HG03097 (cell line): ENCODE data around the gene MRPS18A.
"Not testable (repeated sequence)": the region's sequence is repeated elsewhere in the genome, so short reads cannot be mapped to it uniquely, and the experiment has no call there.

Experiments used
- ATAC-seq: cut with Tn5 transposase; IDR thresholded peaks from one replicate; pipeline ENCODE4 v1.9.1; 2021; ENCODE audit not compliant: unreplicated experiment, low FRiP score

Gene MRPS18A

DNA sequence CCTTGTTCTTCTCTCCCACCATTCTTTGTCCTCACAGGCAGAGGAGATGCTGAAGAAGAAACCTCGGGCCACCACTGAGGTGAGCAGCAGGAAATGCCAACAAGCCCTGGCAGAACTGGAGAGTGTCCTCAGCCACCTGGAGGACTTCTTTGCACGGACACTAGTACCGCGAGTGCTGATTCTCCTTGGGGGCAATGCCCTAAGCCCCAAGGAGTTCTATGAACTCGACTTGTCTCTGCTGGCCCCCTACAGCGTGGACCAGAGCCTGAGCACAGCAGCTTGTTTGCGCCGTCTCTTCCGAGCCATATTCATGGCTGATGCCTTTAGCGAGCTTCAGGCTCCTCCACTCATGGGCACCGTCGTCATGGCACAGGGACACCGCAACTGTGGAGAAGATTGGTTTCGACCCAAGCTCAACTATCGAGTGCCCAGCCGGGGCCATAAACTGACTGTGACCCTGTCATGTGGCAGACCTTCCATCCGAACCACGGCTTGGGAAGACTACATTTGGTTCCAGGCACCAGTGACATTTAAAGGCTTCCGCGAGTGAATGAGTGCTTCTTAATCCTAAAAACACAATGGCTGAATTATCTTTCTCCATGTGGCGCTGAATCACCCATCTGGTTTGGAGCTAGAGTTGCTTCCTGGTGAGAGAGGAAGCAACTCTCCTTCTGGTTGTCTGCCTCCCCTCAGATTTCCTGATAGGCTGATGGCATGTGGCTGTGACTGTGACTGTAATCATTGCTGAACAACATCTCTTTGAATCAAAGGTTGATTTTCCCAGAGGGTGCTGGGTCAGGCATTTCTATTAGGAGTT is 47.4 kb downstream of the MRPS18A start:
- no peak for ATAC-seq

DNA sequence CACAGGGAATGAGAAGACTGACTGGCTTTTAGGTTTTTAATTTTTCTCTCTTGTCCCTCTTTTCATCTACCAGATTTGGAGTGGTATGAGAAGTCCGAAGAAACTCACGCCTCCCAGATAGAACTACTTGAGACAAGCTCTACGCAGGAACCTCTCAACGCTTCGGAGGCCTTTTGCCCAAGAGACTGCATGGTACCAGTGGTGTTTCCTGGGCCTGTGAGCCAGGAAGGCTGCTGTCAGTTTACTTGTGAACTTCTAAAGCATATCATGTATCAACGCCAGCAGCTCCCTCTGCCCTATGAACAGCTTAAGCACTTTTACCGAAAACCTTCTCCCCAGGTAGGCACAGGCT is 51.3 kb downstream of the MRPS18A start:
- peak; percentile 11 for ATAC-seq

- ATAC-seq: peak; percentile 65
These were observed 51.9 kb downstream of the MRPS18A start, which contains the start of gene MAD2L1BP for GRCh38 chr6:43635387-43636307. Gene MAD2L1BP (plus strand): TSS chr6:43635840. CDS start chr6:43635876, 36 bp downstream.

- no peak for ATAC-seq
These were observed 52.8 kb downstream of the MRPS18A start for GRCh38 chr6:43634702-43635303.

GRCh38 chr6:43633002-43633401 is 54.6 kb downstream of the MRPS18A start:
- ATAC-seq: not testable (repeated sequence)

DNA sequence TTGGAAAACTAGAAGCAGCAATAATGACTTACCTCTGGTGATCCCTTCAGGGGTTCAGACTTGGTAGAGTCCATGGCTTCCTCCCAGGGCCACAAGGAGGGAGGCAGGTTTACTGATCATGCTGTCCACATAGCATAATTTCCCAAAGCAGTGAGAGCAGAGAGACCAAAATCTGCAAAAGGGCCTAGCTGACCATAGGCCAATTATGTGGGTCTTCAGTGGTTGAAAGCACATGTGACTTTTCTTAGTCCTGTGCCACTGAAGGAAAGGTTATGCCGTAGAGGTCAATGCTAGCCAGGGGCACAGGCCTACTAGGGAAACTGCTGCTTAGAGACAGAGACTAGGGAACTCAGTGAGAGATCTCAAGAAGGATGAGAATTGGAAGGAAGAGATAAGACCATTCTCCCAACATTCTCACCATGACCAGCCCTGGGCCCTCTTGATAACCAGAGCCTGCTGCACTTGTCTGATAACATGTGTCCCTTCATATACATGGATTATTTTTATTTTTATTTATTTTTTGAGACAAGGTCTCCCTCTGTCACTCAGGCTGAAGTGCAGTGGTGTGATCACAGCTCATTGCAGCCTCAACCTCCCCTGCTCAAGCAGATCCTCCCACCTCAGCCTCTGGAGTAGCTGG is 56.5 kb downstream of the MRPS18A start:
- no peak for ATAC-seq

DNA sequence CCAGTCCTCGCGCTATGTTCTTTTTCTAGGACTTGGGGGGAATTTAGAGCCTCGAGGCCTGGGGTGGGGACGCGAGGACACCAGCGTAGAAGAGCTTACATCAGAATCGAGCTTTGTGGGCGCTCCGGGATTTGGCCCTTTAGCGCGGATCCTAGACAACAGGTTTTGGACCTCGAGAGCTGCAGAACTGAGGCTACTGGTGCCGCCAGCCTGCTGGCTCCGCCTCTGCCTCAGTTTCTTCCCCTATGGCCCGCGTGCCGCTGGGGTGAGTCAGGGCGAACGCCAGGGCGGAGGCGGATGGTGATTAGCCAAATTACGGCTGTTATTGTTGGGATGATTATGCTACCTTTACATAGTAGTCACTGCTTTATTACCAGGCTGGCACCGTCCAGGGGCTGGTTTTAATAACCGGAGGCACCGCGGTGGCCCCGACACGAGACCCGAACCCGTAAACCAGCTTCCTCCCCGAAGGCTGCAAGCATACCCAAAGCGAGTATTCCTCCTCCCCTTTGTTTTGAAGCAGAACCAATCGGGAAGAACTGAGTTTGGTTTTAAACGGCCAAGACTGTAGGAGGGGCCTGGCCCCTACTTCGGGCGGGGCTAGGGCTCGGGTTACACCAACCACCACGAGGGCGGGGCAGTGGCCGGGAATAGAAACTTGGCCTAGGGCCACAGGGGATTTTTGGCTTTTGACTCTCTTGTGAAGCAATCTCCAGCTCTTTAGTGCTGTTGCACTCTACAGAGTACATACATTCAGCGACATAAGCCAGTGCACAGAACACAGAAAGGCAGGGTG is 57.9 kb downstream of the MRPS18A start:
- peak; percentile 63 for ATAC-seq

- peak; percentile 65 for ATAC-seq
These were observed 58.5 kb downstream of the MRPS18A start, which contains the start of gene GTPBP2 for GRCh38 chr6:43629104-43629504. Gene GTPBP2 (minus strand): TSS chr6:43629264. CDS start chr6:43629162, 102 bp downstream.

DNA sequence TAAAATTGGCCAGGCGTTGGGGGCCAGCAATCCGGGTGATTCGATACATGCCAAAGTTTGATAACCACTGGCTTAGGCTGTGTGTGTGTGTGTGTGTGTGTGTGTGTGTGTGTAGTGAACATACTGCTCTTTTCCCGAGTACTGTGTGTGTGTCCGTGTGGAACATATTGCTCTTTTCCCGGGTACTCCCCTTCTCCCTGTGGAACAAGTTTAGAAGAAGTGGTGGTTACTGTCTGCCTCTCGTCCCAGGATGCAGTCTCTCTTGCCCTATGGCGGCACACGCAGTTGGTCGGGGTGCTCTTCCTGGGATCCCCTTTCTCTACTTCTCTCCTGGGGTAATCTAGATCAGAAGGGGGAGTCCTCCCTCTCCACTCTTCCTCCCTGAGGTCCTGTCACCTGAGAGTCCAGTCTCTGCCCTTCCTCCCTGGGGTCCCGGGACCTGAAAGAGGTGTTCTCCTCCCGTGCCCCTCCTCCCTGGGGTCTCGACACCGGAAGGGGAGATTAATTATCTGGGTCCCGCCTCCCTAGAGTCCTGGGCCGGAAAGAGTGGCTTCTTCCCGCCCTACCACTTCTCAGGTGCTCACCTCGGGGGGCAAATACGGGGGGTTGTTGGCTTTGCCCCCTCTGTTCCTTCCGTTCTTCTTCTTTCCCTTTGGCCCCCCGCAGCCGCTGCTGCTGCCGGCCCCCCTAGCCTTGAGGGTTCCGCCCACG is 59.0 kb downstream of the MRPS18A start:
- no peak for ATAC-seq

DNA sequence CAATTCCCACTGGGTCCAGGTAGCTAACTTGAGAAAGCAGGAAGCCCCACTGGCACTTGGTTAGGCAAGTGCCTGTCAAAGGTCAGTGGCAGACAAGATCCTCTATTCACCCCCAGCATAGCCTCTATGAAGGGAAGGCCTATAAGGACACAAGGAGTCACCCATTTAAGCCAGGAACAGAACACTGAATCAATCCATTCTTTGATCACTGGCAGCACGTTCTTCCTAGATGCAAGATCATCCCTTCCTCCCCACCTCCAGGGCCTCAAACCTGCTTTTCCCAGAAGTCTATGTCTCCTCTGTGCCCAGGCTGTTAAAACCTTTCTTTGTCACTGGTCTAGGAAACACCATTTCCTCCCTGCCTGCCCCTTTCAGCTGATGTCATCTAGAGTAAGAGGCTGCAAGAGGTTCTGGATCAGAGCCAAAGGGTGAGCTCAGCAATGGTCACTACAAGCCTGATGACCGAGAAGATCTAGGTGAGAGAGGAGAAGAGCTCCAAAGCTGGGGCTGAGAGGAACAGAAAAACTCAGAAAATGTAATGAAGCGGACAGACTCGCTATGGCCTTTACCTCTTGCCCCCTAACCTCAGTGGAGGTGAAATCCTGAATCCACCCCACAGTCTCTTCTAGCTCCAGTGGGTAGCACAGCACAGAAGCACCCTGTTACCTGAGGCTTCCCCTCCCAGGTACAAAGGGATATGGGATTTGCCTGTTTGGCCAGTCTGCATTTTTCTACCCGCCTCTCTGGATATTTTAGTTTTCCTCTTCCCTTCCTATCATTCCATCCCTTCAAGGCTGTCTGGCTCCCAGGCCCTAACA is 60.4 kb downstream of the MRPS18A start:
- no peak for ATAC-seq

GRCh38 chr6:43625393-43625992 is 62.1 kb downstream of the MRPS18A start:
- ATAC-seq: no peak

GRCh38 chr6:43624786-43625288 is 62.8 kb downstream of the MRPS18A start:
- ATAC-seq: no peak

DNA sequence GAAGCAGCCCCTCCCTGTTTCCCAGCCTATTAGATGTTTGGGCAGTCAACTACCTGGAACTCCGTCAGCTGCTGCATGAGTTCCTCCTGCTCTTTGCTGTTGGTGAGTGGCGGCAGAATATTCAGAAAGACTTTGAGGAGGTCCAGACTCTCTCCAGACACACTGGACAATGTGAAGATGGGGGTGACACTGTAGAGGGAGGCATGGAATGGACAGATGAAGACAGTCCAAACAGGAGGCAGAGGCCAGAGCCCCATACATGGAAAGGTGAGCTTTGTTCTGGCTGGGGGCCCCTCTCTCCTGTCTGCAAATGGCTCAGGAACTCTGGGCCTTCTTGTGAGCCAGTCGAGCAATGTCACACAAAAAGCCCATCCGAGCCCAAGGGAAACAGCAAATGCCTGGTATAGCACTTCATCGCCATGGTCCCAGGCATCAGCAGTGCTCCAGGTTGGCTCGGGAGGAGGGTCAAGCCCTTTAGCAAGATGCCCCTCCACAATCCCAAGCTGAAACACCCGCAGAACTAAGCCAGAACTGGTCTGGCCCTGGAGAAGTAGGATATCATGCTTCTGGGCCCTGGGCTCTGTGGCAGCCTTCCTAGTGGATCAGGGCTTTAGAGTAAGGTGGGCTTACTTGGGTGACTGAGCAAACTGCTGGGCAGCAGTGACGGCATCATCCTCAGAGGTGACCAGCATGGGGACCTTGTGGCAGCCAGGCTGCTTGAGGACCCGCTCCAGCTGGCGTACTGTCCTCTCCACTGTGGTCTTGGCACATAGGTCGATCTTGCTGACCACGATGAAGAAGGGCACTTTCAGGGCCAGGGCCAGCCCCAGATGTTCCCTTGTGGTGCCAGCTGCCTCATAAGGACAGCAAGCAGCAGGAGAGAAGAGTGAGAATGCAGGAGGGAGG is 63.5 kb downstream of the MRPS18A start:
- ATAC-seq: no peak

- ATAC-seq: no peak
These were observed 65.0 kb downstream of the MRPS18A start for GRCh38 chr6:43622541-43622940.

- no peak for ATAC-seq
These were observed 65.8 kb downstream of the MRPS18A start for GRCh38 chr6:43621836-43622180.
